CD4-positive, alpha-beta T cell treated with Interleukin-12 subunit alpha and Interleukin-12 subunit beta, for 1 hour (primary cell): ENCODE data around the gene CCNC.
"Not testable (repeated sequence)": the region's sequence is repeated elsewhere in the genome, so short reads cannot be mapped to it uniquely, and the experiment has no call there.

Experiments used
- DNase-seq: peaks from one replicate; pipeline ENCODE4 v3.0.0-alpha.2; 2020

CCNC gene

DNA sequence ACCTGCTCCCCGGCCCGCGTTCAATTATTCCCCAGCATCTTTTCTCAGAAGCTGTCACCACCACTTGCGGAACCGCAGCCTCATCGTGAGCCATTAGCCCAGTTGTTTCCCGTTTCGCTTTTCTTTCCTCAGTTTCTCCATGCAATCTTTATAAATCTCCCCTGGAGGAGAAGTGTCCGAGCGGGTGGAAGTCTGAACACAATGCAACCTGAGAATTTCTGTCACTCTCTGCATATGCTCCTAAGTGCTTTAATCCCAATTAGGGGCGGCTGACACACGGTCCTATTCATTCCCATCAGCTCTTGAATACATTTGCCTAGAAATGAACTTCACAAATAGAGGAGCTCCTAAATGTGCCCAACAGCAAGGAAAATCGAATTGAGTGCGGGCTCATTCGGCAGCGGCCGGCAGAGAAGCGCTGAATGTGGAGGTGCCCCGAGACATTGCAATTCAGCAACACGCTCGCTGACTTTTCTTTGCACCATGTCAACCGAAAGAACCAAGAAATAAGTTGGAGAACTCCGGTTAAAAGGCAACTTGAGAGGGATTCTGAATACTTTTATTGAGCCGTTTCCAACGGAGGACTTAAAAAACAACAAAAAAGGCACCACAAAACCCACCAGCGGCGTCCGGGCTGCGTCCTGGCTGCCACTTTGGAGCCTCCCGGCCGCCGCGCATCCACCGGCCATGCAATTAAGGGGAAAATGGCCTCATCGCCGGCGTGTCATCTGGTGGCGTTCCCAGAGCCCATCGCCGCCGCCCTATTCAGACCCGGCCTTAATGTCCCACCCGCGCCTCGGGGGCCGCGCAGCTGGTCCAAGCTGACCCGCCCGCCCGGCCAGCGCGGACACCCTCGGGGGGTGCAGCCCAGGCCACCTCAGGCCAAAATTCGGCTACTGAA is 34.3 kb upstream of the CCNC start:
- DNase-seq = no peak

GRCh38 chr6:99594696-99595095 is 26.2 kb upstream of the CCNC start:
- DNase-seq = not testable (repeated sequence)

DNA sequence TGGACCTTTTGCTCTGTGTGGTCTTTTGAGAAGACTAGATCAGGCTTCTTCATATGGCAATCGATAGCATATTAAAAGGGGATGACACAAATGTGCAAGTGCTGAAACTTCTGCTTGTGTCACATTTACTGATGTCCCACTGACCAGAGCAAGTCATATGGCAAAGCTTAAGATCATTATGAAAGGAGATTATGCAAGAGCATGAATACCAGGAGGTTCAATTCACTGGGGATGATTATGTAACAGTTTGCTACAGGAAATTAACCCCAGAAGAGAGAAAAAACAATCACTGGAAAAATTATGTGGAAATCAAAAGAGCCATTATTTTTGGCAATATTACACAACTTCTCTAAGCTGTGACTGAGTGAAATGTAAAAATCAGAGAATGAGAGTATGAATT is 24.4 kb upstream of the CCNC start:
- no peak for DNase-seq

GRCh38 chr6:99591673-99592364 is 23.4 kb upstream of the CCNC start:
- no peak for DNase-seq

DNA sequence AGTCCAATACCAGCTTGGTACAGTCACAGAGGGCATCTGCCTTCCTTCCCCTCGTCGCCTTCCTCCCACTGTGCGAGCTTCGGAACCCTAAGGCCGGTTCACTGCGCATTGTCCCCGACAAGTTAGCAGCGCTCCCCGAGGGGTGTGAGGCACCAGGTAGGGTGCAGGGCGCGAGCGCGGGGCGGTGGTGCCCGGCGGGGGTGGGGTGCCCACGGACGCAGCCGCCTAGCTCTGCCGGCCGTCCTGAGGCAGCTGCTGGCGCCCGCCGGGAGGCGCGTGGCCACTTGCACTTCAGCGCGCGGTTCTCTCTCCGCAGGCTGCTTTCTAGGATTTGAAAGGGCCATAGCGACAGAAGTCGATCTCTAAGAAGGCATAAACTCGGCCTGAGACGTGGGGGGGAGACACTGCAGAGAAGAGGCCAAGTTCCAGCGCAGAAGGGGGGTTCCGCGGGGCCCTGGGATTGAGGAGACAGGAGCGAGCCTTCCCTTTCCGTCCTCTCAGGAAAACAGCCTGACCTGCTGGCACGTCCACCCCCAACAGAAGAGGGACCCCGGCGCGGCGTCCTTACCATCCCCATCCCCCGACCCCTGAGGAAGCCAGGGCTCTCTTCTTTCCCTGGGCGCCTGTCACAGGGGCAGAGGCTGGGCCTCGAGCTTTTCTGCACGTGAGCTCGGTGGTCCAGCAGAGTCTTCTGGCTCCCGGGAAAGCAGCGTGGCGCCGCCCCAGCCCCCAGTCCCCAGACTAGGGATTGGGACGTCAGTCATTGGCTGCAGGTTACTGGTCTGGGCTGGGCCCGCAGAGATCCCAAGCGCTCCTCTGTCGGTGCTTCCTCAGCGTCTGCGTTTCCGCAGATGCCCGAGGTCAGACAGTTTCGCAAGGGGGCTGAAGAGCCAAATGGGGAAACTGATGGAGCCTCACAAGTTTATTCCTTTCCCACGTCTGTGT is 22.5 kb upstream of the CCNC start:
- DNase-seq = no peak

DNA sequence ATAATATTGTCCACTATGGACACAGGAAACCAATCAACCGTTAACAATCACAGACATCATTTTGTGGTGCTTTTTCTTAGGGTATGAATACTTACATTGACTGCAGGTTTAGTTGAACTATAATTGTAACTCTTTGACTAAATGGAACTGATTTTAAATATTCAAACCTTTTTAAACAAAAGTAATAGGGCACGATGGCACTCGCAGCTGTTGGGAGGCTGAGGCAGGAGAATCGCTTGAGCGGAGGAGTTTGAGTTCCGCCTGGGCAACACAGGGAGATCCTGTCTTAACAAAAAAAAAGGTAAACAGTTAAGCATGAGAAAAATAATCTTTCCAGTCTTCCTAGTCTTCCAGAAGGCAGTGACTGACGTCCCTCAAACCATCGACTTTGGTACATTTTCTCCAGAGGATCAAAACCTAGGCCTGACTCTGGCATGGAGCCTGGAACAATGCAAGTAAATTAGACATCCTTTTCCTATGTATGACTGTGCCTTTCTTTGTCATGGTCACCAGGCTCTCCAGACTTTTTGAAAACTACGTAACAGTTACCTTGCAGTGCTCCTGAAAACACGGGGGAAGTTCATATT is 21.5 kb upstream of the CCNC start:
- DNase-seq = no peak

DNA sequence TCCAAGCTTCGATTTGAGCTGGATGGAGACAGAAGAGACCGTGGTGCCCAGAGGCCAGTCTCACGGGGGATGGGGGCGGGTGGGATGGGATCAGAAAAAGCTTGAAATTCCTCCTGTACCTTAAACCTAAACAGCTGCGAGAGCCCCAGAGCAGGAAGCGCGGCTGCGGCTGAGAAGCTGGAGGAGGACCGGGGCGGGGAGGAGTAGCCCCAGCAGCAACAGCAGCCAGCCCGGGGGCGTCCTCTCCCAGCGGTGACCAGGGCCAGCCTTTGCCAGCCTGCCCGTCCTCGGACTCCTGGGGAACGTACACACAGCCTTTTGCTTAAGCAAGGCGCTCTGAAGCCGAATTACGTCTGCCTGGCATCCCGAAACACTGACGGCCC is 20.8 kb upstream of the CCNC start:
- no peak for DNase-seq

DNA sequence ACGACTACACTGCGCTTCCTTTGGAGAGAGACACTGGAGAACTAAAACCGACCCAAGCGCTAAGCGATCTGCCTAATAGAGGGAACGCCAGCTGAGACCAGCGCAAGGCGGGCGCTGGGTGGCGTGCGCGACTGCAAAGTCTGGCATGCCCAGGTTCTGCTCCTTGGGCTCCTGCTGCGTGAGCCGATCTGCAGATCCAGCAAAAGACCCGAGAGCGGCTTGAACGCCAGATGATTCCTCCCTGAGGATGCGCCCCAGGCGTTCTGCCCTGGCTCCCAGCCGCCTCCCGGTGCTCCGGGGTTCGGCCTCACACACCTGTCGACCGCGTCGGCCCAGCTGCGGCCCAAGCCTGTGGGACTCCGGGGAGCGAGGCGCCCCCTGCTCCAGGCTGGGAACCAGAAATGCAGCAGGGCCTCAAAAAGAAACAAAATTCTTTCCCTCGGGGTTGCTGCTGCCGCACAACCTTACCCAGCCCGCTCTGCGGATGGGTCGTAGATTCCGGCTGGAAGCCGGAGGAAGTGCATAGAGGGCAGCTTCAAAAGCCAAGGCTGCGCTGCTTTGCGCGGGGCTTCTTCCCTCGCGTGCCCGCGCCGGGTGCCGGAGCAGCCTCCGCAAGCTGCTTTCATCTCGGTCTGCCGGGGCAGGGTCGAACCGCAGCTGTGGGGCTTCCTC is 20.3 kb upstream of the CCNC start:
- DNase-seq = peak; percentile 64

DNA sequence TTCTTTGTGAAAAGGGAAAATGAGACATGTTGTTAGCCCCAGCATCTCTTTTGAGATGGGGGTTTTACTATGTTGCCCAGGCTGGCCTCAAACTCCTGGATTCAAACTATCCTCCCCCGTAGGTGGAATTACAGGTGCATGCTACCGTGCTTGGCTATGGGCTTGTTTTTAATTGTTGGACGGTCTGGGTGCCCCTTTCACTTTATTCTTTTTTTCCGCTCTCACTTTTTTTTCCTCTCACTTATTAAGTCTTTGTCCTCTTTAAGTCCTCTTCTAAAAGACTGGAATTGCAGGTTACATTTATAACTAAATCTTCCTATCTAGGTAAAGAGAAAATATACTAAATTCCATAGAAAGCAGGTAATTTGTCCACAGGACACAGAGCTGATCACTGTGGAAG is 19.3 kb upstream of the CCNC start:
- no peak for DNase-seq

DNA sequence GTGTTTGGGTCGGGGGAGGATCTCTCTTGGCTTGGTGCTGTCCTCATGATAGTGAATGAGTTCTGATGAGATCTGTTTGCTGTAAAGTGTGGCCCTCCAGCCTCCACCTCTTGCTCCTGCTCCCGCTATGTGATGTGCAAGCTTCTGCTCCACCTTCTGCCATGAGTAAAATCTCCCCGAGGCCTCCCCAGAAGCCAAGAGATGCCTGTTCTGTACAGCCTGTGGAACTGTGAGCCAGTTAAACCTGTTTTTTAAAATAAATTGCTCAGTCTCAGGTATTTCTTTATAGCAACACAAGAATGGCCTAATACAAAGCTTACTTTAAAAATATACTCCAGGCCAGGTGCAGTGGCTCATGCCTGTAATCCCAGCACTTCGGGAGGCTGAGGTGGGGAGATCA is 11.3 kb upstream of the CCNC start:
- no peak for DNase-seq

GRCh38 chr6:99575544-99576227 is 7.2 kb upstream of the CCNC start:
- no peak for DNase-seq

DNA sequence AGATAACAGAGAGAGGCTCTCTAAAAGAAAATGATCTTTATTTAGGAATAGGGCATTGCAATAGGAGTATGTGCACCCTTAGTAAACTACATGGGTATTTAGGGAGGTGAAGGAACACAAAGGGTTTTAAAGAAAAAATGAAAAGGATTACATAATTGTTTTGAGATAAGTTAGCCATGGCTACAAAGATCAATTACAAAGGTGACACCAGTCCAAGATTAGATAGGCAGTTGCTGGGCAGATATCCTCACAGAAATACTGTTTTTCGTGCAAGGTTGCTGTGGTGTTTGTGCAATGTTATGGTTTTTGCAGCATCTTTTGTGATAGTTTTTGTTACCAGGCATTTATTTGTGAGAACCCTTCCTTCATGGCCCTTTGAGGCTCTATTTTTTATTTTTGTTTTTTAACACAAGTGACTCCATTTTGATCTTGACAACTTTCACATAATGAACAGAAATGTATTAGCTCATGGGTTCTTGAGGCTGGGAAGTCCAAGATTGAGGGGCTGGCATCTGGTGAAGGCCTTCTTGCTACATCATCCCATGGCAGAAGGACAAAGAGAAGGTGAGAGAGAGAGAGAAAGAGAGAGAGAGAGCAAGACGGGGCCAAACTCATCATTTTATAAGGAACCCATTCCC is 5.6 kb upstream of the CCNC start:
- no peak for DNase-seq

GRCh38 chr6:99563056-99563723 is 5.3 kb downstream of the CCNC start:
- no peak for DNase-seq

- DNase-seq = no peak
Observed at GRCh38 chr6:99560668-99561067, 7.8 kb downstream of the CCNC start.

DNA sequence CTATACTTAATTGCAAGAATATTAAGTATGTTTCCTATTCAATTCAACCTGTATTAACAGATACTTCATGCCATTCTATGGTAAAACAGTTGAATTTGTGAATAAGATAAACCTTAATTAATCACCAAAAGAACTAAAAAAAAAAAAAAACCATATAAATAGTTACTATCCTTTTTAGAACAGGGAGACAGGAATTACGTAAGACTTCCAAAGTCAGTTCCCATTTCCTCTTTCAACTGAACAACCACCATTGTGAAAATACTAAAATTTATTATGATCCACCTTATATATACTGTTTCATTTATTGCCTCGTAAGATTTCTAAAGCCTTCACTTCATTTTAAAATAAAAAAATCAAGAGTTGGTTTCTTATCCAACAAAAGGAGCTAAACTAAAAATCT is 9.4 kb downstream of the CCNC start:
- no peak for DNase-seq

DNA sequence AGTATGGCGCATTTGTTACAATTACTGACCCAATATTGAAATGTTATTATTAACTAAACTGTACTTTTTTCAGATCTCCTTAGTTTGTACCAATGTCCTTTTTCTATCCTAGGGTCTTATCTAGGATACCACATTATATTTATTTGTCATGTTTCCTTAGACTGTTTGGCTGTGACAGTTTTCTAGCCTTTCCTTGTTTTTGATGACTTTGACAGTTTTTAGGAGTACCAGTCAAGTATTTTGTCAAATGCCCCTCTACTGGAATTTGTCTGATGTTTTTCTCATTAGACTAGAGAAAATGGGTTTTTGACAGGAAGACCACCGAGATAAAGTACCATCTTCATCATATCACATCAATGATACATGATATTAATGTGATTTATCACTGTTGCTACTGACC is 14.6 kb downstream of the CCNC start:
- no peak for DNase-seq

- DNase-seq = no peak
Observed at GRCh38 chr6:99550046-99550748, 18.3 kb downstream of the CCNC start.

DNA sequence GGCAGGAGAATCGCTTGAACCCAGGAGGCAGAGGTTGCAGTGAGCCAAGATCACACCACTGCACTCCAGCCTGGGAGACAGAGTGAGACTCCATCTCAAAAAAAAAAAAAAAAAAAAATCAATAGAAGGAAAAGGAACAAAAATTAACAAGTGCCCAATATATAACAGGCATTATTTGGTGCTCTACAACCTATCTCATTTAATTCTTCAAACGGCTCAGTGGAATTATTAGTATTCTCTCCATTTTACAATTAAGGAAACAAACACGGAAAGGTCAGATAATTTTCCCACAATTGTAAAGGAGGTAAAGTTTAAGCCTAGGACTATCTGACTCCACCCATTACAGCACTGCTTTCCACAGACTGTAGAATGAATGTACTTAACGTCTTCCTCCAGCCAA is 19.8 kb downstream of the CCNC start:
- DNase-seq = no peak

DNA sequence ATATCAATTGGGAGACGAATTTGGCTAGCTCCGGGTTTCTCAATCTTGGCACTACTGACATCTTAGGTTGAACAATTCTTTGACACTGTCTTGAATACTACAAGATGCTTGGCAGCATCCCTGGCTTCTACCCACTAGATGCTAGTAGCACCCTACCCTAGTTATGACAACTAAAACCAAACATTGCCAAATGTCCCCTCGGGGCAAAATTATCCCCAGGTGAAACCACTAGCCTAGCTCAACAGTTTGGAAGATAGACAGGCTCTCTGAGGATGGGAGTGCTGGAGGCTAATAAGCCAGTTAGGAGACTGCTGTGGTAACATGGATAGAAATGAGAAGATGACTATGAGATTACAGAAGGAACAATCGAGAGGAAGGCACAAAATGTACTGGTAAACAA is 20.9 kb downstream of the CCNC start:
- DNase-seq = no peak

- DNase-seq = no peak
Observed at GRCh38 chr6:99545442-99545841, 23.0 kb downstream of the CCNC start.
